SK-N-SH (cell line): ENCODE data around the gene FGF22.

Experiments
- CHD2 ChIP-seq: fragments of 150-350 bp; IDR thresholded peaks from 2 replicates; pipeline ENCODE4 v1.6.1; 2018; ENCODE audit warnings: low read length; ENCODE audit not compliant: partially characterized antibody
- CTCF ChIP-seq: fragments of 200-600 bp; sonication (generic); IDR thresholded peaks from 2 replicates; pipeline ENCODE4 v1.6.1; 2017; ENCODE audit warnings: antibody characterized with exemption, mild to moderate bottlenecking, moderate library complexity
- GABPA ChIP-seq: IDR thresholded peaks from 2 replicates; pipeline ENCODE4 v1.4.0; 2012; ENCODE audit warnings: low read depth, mild to moderate bottlenecking
- SIN3A ChIP-seq: IDR thresholded peaks from 2 replicates; pipeline ENCODE4 v1.6.1; 2012; ENCODE audit warnings: low read depth, mild to moderate bottlenecking, low read length, moderate library complexity, borderline replicate concordance
- TEAD4 ChIP-seq: IDR thresholded peaks from 2 replicates; pipeline ENCODE4 v1.4.0; 2012; ENCODE audit warnings: mild to moderate bottlenecking, borderline replicate concordance; ENCODE audit not compliant: insufficient read depth

- TF ChIP-seq CTCF (no peak), TEAD4 (no peak), GABPA (no peak), SIN3A (no peak), CHD2 (no peak)
These were observed 38.4 kb upstream of the FGF22 start for GRCh38 chr19:601310-601709.
